ENCODE measurements around the gene STIM2. TPM values are rescaled to one million over a fixed set of nuclear protein-coding genes. Genes with fewer than 3 reads are reported as not detected.
"Not testable (repeated sequence)": the region's sequence is repeated elsewhere in the genome, so short reads cannot be mapped to it uniquely, and the experiment has no call there.

Gene STIM2
- total RNA-seq, 2 donors from 2014 or later, result 70.1 to 73.4 TPM

DNA sequence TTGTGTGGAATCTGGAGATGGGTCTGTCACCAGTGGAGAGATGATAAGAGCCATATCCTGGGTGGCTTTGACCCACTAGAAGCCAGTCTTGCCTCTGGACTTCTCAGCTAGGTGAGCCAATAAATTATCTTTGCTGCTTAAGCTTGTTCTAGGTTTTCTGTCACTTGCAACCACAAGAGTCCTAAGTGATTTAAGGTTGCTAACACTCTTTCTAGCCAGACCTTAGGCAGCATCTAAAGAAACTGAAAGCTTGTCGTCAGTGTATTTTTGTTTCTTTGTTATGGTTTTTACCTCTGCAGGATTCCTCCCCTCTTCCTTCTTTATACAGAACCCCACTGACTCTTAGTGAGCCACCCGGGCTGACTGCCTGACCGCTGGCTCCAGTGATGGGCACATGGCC lies 37.1 kb upstream of the STIM2 start:
- H3K36me3 Mint-ChIP-seq (ENCODE audit: low read depth), result peaks cover 5% of the 10 kb centered on the region
- peaks cover 8% of the 10 kb centered on the region for H3K4me1 Mint-ChIP-seq
- H3K4me3 Mint-ChIP-seq, result no peak overlapping the region
- DNase-seq (no peak), ATAC-seq (no peak)
- H3K27me3 Mint-ChIP-seq, result no peaks in the 10 kb centered on the region
- no peak overlapping the region for H3K27ac Mint-ChIP-seq
- no peaks in the 10 kb centered on the region for H3K9me3 ChIP-seq (ENCODE audit: control insufficient read depth, low read length, poor library complexity, severe bottlenecking)

DNA sequence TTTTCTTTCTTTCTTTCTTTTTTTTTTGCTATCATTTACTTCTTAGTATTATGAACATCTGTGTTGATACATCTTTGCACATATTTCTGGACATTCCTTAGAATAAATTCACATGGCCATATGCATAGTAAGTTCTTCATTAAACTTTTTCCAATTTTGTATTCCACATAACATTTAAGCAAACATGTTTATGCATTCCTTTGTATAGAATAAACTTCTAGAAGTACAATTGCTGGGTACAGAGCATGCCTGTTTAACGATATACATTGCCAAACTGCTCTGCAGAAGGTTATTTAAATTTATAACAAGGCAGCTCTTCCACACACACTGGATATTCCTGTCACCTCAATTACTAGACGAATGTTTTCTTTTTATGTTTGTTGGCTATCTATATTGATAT lies 36.0 kb upstream of the STIM2 start:
- ATAC-seq (no peak), DNase-seq (no peak)
- peaks cover 8% of the 10 kb centered on the region for H3K4me1 Mint-ChIP-seq
- H3K36me3 Mint-ChIP-seq (ENCODE audit: low read depth), result peaks cover 5% of the 10 kb centered on the region
- H3K9me3 ChIP-seq (ENCODE audit: control insufficient read depth, low read length, poor library complexity, severe bottlenecking), result no peaks in the 10 kb centered on the region
- no peak overlapping the region for H3K27ac Mint-ChIP-seq
- no peak overlapping the region for H3K4me3 Mint-ChIP-seq
- H3K27me3 Mint-ChIP-seq, result no peaks in the 10 kb centered on the region

DNA sequence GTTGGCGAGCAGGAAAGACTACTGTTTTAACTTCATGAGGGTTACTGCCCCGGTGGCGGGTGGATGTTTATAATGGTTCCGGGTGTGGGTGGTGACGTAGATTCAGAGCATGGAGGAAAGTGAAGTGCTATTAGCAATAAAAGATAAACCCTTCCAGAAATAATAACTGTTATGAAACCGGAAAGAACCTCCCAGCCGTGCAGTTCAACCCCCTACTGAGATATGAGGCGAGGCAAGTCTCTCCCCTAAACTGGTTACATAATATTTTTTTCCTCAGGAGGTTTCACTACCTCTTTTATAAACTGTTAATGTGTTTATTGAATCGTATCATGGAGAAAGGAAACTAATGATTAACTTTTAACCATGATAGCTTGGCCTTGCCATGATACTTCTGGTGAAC lies 33.9 kb upstream of the STIM2 start:
- no peaks in the 10 kb centered on the region for H3K9me3 ChIP-seq (ENCODE audit: control insufficient read depth, low read length, poor library complexity, severe bottlenecking)
- DNase-seq (no peak), ATAC-seq (peak; percentile 63)
- Mint-ChIP-seq H3K27me3 (no peaks in the 10 kb centered on the region), H3K4me1 (peaks cover 8% of the 10 kb centered on the region), H3K27ac (peak overlapping the region; percentile 14), H3K4me3 (no peak overlapping the region), H3K36me3 (ENCODE audit: low read depth) (peaks cover 2% of the 10 kb centered on the region)

DNA sequence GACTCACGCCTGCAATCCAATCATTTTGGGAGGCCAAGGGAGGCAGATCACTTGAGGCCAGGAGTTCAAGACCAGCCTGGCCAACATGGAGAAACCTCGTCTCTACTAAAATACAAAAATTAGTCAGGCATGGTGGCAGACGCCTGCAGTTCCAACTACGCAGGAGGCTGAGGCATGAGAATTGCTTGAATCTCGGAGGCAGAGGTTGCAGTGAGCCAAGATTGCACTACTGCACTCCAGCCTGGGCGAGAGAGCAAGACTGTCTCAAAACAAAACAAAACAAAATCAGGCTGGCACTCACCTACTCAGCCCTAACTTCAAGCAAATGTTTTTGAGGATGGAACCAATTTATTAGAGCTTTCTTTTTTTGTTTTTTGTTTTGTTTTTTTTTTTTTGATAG lies 33.3 kb upstream of the STIM2 start:
- ATAC-seq; H3K36me3 Mint-ChIP-seq (ENCODE audit: low read depth); H3K27me3 Mint-ChIP-seq; H3K4me1 Mint-ChIP-seq; DNase-seq; H3K27ac Mint-ChIP-seq; H3K9me3 ChIP-seq (ENCODE audit: control insufficient read depth, low read length, poor library complexity, severe bottlenecking); H3K4me3 Mint-ChIP-seq: not testable (repeated sequence)

DNA sequence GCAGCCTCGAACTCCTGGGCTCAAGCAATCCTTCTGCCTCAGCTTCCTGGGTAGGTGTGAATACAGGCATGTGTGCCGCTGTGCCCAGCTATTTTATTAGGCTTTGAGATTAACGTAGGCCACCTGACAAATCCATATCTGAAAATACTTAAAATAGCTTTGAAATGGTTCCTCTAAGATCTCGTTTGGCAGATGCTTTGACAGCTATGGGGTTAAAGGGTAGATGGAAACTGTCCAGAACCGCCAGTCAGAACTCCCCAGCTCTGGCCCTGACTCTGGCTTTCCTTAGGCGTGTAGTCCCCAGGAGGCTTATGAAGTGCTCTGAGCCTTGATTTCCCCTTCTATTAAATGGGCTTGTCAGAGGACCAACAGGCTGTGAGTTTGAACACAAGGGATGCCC lies 32.8 kb upstream of the STIM2 start:
- H3K27me3 Mint-ChIP-seq, result no peaks in the 10 kb centered on the region
- H3K27ac Mint-ChIP-seq, result no peak overlapping the region
- ATAC-seq (no peak), DNase-seq (no peak)
- peaks cover 4% of the 10 kb centered on the region for H3K4me1 Mint-ChIP-seq
- H3K36me3 Mint-ChIP-seq (ENCODE audit: low read depth), result peaks cover 2% of the 10 kb centered on the region
- H3K4me3 Mint-ChIP-seq, result no peak overlapping the region
- no peaks in the 10 kb centered on the region for H3K9me3 ChIP-seq (ENCODE audit: control insufficient read depth, low read length, poor library complexity, severe bottlenecking)

DNA sequence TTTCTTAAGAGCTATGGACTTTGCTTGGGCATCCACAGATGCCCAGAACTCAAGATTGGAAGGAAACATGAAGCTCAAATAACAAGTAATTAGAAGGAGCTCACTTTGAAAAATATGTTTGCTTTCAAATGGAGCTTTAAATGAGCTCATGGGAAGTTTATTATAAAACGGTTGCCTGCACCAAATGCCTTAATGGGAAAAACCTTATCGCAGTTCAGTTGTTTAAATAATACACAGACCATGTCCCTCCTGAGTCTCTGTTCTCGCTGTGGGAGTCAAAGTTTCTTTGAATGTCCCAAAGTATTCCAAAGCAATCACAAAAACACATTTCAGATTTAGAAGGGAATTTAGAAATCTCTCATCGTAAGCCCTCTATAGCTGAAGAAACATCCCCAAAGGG lies 31.6 kb upstream of the STIM2 start:
- H3K9me3 ChIP-seq (ENCODE audit: control insufficient read depth, low read length, poor library complexity, severe bottlenecking), result no peaks in the 10 kb centered on the region
- no peak overlapping the region for H3K4me3 Mint-ChIP-seq
- DNase-seq (no peak), ATAC-seq (no peak)
- H3K4me1 Mint-ChIP-seq, result peaks cover 2% of the 10 kb centered on the region
- peaks cover 2% of the 10 kb centered on the region for H3K36me3 Mint-ChIP-seq (ENCODE audit: low read depth)
- no peak overlapping the region for H3K27ac Mint-ChIP-seq
- H3K27me3 Mint-ChIP-seq, result no peaks in the 10 kb centered on the region

DNA sequence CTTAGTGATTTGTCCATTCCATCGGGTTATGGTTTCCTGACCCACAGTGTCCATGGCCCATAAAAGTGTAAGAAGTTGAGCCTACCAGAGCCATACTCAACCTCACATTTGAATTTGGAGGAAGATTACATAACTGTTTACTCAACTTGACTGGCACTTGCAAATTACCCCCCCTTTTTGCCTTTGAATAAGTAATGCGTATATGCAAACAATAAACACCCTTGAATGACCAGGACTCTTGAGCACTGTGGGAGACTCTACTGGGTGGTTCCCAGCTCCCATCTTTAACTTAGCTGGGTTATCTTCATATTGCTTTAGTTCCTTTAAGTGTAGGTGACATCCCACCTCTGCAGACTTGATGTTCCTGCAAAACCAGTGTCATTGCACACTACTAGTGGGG lies 30.6 kb upstream of the STIM2 start:
- Mint-ChIP-seq H3K4me3 (no peak overlapping the region), H3K27me3 (no peaks in the 10 kb centered on the region), H3K27ac (no peak overlapping the region), H3K36me3 (ENCODE audit: low read depth) (no peaks in the 10 kb centered on the region), H3K4me1 (peaks cover 2% of the 10 kb centered on the region)
- DNase-seq (no peak), ATAC-seq (no peak)
- H3K9me3 ChIP-seq (ENCODE audit: control insufficient read depth, low read length, poor library complexity, severe bottlenecking), result no peaks in the 10 kb centered on the region

DNA sequence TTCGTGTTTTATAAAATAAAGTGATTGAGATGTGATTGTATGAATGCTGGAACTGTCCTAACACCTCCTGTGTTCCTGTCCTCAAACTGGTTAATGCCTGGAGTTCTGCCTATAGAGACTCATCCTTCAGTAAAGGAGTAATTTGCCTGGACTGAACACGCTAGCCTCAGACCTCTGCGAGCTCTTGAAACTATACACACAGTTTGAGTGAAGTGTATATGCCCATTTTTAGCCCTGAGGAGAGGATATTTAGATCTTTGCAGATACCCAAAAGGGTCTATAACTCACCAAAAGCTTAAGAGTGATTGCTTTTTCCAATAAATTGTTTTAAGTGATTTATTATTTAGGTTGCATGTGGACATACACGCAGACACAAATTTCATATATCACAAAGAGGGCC lies 29.9 kb upstream of the STIM2 start:
- ATAC-seq (no peak), DNase-seq (no peak)
- H3K36me3 Mint-ChIP-seq (ENCODE audit: low read depth), result no peaks in the 10 kb centered on the region
- no peaks in the 10 kb centered on the region for H3K9me3 ChIP-seq (ENCODE audit: control insufficient read depth, low read length, poor library complexity, severe bottlenecking)
- no peaks in the 10 kb centered on the region for H3K27me3 Mint-ChIP-seq
- peaks cover 2% of the 10 kb centered on the region for H3K4me1 Mint-ChIP-seq
- no peak overlapping the region for H3K4me3 Mint-ChIP-seq
- H3K27ac Mint-ChIP-seq, result no peak overlapping the region

DNA sequence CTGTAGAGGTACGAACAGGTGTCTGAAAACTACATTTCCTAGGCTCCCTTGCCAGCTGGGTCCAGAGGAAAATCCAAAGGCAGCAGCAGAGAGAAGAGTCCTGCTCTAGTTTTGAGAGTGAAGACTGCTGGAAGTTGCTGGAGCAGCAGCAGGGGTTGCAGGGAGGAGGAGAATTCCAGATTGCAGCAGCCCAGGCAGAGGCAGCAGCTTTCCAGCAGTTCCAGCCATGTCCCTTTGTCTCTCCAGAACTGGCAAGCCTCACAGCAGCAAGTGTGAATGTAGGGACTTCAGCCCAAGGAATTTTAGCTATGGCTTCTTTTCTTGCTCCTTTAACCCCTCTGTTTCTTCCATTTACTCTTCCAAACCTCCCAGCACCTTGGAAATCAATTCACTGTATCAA lies 24.1 kb upstream of the STIM2 start:
- no peak for DNase-seq
- no peak for ATAC-seq
- peaks cover 5% of the 10 kb centered on the region for H3K4me1 Mint-ChIP-seq
- no peak overlapping the region for H3K27ac Mint-ChIP-seq
- H3K27me3 Mint-ChIP-seq, result no peaks in the 10 kb centered on the region
- no peaks in the 10 kb centered on the region for H3K36me3 Mint-ChIP-seq (ENCODE audit: low read depth)
- no peak overlapping the region for H3K4me3 Mint-ChIP-seq
- H3K9me3 ChIP-seq (ENCODE audit: control insufficient read depth, low read length, poor library complexity, severe bottlenecking), result no peaks in the 10 kb centered on the region

DNA sequence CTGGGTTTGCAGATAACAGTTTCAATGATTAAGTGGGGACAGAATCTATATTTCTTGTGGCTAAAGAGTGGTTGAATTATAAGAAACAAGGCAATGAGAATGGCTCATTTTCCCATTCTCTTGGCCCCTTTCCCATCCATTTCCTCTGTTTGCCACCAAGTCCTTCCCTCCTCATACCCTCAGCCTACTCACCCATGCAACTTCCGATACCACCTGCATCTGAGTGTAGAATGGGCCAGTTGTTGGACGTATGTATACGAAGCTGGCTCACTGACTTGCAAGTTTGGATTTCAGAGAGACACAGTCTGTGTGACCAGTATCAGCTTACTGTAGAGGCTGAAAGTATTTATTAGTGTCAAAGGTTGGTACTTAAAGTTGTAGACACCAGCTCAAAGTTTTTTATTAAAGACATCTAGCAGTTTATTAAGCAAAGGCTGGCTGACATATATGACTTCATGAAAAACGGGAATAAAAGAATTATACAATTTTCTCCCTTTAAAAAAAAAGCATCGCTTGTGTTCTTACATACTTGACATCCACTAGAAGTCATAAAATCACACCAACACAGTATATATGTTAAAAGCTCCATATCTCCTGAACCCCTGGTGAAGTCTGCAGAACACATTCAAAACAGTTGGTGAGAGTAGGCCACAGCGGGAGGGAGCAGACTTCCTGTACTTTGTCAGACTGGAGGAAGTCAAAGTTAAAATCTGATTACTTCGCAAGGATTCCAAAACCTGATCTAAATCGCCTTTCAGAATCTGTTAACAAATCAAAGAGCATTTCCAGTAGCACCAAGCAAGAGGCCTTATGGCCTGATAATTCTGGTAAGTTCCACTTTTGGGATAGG lies 22.4 kb upstream of the STIM2 start:
- H3K4me1 Mint-ChIP-seq, result peaks cover 5% of the 10 kb centered on the region
- no peak for ATAC-seq
- H3K27me3 Mint-ChIP-seq, result no peaks in the 10 kb centered on the region
- H3K4me3 Mint-ChIP-seq, result no peak overlapping the region
- DNase-seq, result no peak
- no peak overlapping the region for H3K27ac Mint-ChIP-seq
- H3K36me3 Mint-ChIP-seq (ENCODE audit: low read depth), result no peaks in the 10 kb centered on the region
- no peaks in the 10 kb centered on the region for H3K9me3 ChIP-seq (ENCODE audit: control insufficient read depth, low read length, poor library complexity, severe bottlenecking)

DNA sequence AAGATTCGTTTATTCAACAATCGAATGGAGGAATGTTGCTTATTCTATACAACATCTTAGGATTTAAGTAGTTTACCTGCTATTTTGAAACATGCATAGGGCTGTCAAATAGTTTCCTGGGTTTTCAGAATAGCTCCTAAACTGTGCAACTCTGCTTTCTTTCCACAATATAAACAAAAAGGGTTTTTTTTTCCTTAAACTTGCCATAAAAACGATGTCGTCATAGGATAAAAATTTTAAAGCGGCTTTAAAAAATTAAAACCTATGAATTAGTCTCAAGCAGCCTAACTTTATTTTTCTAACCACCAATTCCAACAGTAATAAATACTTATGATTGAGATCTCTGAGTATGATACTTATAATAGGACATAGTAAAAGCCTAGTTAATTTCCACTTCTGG lies 21.6 kb upstream of the STIM2 start:
- no peak for ATAC-seq
- DNase-seq, result no peak
- Mint-ChIP-seq H3K4me1 (peaks cover 5% of the 10 kb centered on the region), H3K27me3 (no peaks in the 10 kb centered on the region), H3K36me3 (ENCODE audit: low read depth) (no peaks in the 10 kb centered on the region), H3K27ac (no peak overlapping the region), H3K4me3 (no peak overlapping the region)
- no peaks in the 10 kb centered on the region for H3K9me3 ChIP-seq (ENCODE audit: control insufficient read depth, low read length, poor library complexity, severe bottlenecking)

DNA sequence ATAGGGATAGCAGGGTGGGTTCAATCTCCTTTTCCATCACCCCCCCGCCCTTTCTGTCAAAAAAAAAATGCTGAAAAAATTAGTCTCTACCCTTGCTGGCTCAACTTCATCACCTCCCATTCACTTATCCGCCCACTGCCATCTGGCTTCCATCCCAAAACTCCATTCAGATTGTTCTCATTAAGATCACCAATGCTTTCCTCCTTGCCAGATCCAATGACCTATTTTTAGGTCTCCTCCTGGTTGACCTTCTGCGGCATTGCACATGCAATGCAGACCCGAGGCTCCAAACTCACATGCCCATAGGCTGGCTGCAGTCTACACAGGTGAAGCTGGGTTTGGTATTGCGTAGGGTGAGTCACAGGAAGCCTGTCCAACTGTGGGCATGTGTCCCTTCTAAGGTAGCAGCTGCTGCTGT lies 21.1 kb upstream of the STIM2 start:
- DNase-seq (no peak), ATAC-seq (no peak)
- Mint-ChIP-seq H3K27me3 (no peaks in the 10 kb centered on the region), H3K27ac (no peak overlapping the region), H3K4me1 (peaks cover 5% of the 10 kb centered on the region), H3K36me3 (ENCODE audit: low read depth) (no peaks in the 10 kb centered on the region), H3K4me3 (no peak overlapping the region)
- H3K9me3 ChIP-seq (ENCODE audit: control insufficient read depth, low read length, poor library complexity, severe bottlenecking), result no peaks in the 10 kb centered on the region

DNA sequence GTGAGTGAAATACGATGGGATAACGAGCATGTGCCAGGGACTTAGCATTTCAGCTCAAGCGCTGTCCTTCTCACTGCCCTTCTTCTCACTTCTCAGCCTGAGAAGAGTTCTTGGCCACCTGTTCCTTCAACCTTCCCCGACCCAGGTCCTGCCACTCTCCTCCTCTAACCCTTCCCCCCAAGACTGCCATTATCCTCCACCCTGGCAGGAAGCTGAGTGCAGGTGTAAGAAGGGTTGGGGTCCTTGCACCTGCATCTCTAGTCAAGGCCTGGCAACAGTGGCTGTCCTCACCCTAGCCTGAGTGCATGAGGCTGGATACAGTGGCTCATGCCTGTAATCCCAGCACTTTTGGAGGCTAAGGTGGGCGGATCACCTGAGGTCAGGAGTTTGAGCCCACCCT lies 19.9 kb upstream of the STIM2 start:
- Mint-ChIP-seq H3K36me3 (ENCODE audit: low read depth) (no peaks in the 10 kb centered on the region), H3K27ac (no peak overlapping the region), H3K4me1 (peaks cover 5% of the 10 kb centered on the region), H3K27me3 (no peaks in the 10 kb centered on the region), H3K4me3 (no peak overlapping the region)
- no peak for DNase-seq
- ATAC-seq, result no peak
- no peaks in the 10 kb centered on the region for H3K9me3 ChIP-seq (ENCODE audit: control insufficient read depth, low read length, poor library complexity, severe bottlenecking)

DNA sequence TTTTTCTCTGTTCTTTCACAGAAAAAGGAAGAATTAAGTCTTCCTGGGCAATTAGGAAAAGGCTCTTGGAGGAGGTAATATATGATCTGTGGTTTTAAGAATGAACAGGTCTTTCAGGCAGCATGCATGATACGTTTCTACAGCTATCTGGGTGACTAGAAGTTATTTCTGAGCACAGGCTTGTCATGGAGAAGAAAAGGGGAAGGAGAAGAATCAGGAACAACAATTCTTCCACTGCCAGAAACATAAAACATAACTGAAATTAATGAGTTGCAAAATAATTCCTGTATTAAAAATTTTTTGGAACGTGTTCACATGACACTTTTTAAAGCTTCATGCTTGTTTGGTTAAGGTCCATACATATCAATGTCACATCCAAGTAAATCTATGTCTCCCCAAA lies 17.7 kb upstream of the STIM2 start:
- H3K9me3 ChIP-seq (ENCODE audit: control insufficient read depth, low read length, poor library complexity, severe bottlenecking), result no peaks in the 10 kb centered on the region
- no peak overlapping the region for H3K4me3 Mint-ChIP-seq
- no peak for ATAC-seq
- H3K27ac Mint-ChIP-seq, result no peak overlapping the region
- H3K4me1 Mint-ChIP-seq, result peaks cover 5% of the 10 kb centered on the region
- no peaks in the 10 kb centered on the region for H3K27me3 Mint-ChIP-seq
- no peak for DNase-seq
- peaks cover 10% of the 10 kb centered on the region for H3K36me3 Mint-ChIP-seq (ENCODE audit: low read depth)
